ENCODE data around the gene RFPL2.
"Not testable (repeated sequence)": the region's sequence is repeated elsewhere in the genome, so short reads cannot be mapped to it uniquely, and the experiment has no call there.

RFPL2 gene

DNA sequence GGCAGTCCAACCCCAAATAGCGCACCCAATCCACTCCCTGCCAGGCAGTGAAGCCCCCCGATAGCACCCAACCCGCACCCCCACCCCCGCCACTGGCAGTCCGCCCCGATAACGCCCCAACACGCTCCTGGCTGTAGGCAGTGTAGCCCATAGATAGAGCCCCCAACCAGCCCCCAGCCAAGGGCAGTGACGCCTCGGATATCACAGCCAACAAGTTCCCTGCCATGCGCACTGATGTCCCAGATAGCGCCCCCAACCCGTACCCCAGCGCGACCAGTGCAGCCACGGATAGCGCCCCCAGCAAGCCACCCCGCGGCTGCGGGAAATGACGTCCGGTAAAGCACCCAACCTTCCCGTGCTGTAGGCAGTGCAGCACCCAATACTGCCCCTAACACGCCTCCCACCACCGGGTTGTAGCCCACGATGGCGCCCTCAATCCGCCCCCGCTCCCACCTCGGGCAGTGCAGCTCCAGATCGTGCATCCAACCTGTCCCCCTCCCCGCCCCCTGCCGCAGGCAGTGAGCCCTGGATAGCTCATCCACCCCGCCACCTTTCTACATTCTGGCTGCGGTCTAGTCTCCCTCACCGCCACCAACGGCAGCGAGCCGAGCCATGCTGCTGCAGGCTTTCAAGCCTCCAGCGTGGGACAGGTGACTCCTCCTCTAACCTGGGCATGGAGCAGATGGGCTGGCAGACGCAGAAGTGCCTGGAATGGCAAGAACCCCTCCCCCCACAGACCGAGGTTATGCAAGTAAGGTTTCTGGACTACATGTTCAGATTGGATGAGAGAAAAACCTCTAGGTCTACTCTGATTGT, 625 bp downstream of the RFPL2 start:
- DNase-seq: no peak

DNA sequence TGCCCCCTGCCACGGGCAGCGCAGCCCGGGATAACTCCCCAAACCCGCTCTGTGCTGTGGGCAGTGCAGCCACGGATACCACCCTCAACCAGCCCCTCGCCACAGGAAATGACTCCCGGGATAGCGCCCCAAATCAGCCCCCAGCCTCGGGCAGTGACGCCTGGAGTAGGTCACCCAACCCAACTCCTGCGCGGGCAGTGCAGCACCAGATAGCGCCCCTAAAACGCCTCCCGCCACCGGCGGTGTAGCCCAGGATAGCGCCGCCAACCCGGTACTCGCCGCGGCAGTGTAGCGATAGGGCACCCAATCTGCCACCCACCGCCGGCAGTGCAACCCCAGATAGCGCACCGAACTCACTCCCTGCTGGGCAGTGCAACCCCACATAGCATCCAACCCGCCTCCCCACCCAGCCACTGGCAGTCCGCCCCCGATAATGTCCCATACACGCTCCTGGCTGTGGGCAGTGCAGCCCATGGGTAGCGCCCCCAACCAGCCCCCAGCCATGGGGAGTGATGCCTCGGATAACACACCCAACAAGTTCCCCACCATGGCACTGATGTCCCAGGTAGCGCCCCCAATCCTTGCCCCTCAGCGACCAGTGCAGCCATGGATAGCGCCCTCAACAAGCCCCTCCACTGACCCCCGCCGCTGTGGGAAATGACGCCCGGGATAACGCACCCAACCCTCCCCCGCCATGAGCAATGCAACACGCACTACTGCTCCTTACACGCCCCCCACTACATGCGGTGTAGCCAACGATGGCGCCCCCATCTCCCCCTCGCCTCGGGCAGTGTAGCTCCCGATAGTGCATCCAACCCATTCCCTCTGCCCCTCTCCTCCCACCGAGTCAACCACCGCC, 1.5 kb downstream of the RFPL2 start:
- DNase-seq: no peak

DNA sequence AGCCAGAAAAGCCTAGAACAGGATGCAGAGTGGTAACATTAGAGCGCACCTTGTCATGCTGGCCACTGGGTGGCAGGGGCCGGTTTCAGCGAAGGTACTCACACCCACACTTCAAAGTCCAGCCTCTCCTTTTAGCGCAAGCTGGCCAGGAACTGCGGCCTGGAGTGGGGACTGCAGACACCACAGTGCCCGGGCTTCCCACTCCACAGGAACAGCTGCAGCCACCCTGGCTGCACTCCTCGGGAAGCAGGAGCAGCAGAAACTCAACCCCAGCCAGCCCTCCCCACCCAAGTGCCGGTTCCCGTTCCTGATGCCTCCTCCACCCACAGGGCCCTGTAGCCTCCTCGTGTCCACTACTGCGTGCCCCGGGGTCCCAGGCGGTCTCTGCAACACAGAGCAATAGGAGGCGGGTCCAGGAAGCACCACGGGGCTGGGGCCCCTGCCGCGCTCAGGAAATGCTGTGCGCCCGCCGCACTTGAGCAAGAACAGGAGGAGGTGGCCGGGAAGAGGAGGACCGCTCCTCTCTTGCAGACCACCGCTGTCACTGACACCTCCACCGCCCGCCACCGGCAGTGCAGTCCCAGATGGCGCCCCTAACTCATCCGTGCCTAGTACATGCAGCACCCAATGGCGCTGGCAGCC, 2.2 kb downstream of the RFPL2 start:
- DNase-seq: no peak

DNA sequence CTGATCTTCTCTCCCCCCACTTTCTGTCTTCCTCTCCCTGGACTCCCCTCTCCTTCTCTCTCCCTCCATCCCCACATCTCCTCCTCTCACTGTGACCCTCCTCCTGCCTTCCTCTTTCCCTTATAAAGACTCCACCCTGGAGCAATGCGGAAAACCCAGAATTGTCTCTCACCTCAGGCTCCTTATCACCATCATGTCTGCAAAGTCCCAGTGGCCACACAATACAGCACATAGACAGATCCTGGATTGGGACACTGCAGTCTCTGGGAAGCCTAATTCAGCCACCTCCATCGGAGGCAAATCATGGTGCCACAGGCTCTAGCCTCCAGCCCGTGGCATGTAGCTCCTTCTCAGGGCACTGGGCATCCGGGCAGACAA, 2.7 kb downstream of the RFPL2 start:
- DNase-seq: no peak

DNA sequence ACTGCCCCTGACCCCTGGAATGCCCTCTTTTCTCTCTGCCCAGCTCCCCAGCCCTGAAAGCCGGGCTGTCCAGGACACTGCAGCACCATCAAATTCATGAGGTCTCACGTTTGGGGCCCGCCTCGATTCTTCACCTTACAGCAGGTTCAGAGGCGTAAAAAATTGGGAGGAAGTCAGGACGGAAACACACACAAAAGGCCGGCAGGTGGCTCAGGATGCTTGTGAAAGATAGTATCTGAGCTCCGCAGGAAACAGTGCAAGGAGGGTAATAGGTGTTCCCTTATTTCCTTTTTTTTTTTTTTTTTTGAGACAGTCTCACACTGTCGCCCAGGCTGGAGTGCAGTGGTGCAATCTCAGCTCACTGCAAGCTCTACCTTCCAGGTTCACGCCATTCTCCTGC, 4.1 kb downstream of the RFPL2 start:
- DNase-seq: no peak

DNA sequence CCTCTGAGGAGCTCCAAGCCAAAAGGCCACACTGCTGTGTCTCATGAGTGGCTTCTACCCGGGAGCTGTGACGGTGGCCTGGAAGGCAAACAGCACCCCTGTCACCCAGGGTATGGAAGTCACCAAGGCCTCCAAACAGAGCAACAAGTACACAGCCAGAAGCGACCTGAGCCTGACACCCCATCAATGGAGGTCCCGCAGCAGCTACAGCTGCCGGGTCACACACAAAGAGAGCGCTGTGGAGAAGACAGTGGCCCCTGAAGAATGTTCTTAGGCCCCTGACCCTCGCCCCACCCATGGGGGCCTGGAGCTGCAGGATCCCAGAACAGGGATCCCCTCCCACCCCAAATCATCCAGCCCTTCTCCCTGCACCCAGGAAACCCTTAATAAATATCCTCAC, 4.9 kb downstream of the RFPL2 start:
- DNase-seq: no peak

- no peak for DNase-seq
Measured at GRCh38 chr22:32199341-32199740, 5.5 kb downstream of the RFPL2 start.

DNA sequence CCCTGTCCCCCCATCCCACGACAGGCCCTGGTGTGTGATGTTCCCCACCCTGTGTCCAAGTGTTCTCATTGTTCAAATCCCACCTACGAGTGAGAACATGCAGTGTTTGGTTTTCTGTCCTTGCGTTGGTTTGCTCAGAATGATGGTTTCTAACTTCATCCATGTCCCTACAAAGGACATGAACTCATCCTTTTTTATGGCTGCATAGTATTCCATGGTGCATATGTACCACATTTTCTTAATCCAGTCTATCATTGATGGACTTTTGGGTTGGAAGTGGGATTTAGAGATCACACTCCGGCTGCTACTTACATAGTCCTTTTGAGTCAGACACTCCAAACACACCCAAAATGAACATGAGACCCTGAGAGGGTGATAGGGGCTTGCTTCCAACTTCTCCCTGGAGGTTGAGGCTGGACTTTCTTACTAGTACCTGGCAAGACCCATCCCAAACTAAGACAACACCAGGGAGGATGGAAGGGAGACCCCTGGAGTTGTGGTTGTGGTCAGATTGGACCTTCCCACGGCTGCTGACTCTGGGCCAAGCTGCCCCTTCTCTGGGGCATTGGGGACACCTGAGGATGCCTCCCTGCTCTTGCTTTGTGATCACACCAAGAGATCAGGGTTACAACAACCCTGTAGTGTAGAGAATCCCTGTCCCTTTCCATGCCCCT, 7.2 kb downstream of the RFPL2 start:
- not testable (repeated sequence) for DNase-seq

DNA sequence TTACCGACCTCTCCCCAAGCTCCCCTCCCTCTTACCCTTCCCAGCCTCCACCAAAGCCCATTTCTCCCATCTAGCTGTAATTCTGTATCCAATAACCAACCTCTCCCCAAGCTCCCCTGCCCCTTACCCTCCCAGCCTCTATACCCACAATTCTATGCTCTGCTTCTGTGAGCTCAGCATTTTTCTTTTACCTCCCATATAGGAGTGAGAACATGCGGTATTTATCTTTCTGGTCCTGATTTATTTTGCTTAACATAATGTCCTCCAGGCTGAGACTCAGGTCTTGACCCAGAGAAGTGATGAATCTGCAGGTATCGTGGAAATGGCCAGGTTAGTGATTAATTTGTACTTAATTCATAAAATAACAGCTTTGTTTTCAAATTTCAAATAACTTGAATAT, 9.0 kb downstream of the RFPL2 start:
- not testable (repeated sequence) for DNase-seq

GRCh38 chr22:32193346-32193745, 11.5 kb downstream of the RFPL2 start:
- not testable (repeated sequence) for DNase-seq

GRCh38 chr22:32191021-32191420, 13.9 kb downstream of the RFPL2 start:
- not testable (repeated sequence) for DNase-seq

GRCh38 chr22:32185821-32186220, 19.1 kb downstream of the RFPL2 start:
- no peak for DNase-seq

DNA sequence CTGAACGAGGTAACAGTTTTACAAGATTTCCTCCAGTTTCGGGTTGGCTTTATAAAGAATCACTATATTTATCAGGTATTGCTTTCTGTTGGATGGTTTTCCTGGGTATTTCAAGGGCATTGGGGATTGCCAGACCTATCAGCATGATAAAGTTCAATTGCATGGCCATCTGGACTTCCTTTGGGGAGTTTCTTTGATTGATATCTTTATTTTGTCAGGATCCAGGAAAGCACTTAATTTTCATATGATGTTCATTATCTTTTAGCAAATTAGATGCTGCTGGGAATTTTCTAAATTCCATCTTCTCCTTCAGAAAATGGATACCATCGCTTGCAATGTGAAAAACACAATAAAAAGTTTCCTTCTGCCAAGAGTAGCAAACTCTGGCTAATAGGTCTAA, 21.2 kb downstream of the RFPL2 start:
- DNase-seq: no peak

DNA sequence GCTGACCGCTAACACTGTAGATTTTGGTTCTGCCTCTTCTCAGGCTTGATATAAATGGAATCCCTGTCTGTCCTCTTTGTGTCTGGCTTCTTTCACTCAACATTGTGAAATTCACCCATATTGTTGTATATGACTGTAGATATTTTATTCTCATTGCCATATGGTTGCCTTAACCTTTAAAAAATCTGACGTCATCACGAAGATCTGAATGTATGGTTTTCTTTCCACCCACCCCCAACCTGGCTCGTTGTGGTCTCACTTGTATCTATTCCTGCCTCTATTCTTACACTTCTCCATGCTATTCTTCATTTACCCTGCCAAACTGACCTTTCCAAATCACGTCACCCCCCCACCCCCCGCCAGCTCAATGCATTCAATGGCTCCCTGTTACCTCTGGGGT, 23.8 kb downstream of the RFPL2 start:
- DNase-seq: no peak

- no peak for DNase-seq
Measured at GRCh38 chr22:32177221-32177765, 27.6 kb downstream of the RFPL2 start.

- DNase-seq: no peak
Measured at GRCh38 chr22:32175683-32176644, 28.9 kb downstream of the RFPL2 start.

DNA sequence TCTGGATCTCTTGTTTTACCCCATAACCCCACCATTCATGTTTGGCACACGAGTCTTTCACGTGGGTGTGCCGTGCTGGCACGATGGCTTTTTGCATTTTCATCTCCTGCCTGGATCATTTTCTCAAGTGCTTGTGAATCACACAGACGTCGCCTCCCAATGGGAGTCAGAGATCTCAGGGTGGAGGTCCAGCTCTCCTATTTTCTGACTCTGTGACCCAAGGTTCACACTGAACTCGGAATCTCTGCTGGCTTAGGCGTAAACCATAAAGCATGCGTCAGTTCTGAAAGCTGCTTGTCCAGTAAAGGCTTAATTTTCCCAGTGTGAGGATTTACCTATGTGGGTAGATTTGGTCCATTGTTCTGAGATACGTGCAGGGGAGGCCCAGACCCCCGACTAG, 29.8 kb downstream of the RFPL2 start:
- DNase-seq: no peak

GRCh38 chr22:32165681-32166080, 39.2 kb downstream of the RFPL2 start:
- no peak for DNase-seq

DNA sequence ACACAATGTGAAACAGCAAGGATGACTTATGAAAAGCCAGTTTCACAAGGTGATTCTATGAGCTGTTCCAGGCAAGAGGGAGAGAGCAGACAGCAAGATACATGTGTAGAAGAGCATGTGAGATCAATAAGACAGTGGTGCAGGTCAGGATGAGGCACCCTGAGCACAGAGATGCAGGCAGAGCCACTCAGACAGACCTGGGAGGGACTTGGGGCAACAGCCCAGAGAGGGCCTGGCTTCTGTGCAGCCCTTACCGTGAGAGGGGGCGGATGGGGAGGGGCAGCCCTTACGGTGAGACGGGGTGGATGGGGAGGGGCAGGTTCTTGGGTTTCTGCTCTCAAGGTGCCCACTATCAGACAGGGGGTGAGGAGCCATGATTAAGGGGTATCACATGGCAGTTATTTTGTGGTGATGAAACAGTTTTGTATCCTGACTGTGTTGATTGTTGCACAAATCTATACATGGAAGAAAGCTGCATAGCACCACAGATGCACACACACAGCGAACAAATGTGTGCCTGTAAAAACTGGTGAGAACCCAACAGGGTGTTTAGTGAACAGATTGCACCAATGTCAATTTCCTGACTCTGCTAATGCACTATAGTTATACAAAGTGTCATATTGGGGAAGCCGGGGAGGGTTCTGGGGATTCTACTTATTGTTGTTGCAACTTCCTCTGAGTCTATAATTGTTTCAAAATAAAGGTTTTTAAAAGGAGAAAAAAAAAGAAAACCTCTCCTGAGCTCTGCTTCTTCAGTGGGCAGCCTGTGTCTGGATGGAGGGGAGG, 40.6 kb downstream of the RFPL2 start:
- DNase-seq: no peak

- DNase-seq: not testable (repeated sequence)
Measured at GRCh38 chr22:32160411-32160810, 44.5 kb downstream of the RFPL2 start.
